Measurements from ENCODE around the gene ROBO1.

- TF ChIP-seq EZH2 (IDR thresholded peaks at IDR 0.05) (no peak), POLR2AphosphoS5 (IDR thresholded peaks at IDR 0.05; ENCODE audit: borderline replicate concordance, low read depth, low read length) (no peak)
Observed at GRCh38 chr3:79094654-79095053, 673.1 kb downstream of the ROBO1 start.

Measured in SK-N-MC (cell line).